NB4 (cell line): Measurements from ENCODE around the gene ICE1.

Source experiments
- CTCF ChIP-seq: IDR thresholded peaks from one replicate; pipeline ENCODE4 v1.5.1; 2012; ENCODE audit warnings: low read depth, low read length
- MAX ChIP-seq: IDR thresholded peaks from 2 replicates; pipeline ENCODE4 v1.6.1; 2011; ENCODE audit warnings: low read depth, low read length
- POLR2A ChIP-seq: IDR thresholded peaks from 2 replicates; pipeline ENCODE4 v1.6.1; 2011; ENCODE audit warnings: mild to moderate bottlenecking; ENCODE audit not compliant: insufficient read length; ENCODE audit errors: extremely low read depth

GRCh38 chr5:5418006-5418405 is 4.5 kb upstream of the ICE1 start:
- TF ChIP-seq CTCF: no peak
- TF ChIP-seq MAX: no peak
- no peak for TF ChIP-seq POLR2A
